Ecto neural progenitor cell (in vitro differentiated cells): ENCODE data around the gene HTR3B.
"Not testable (repeated sequence)": the region's sequence is repeated elsewhere in the genome, so short reads cannot be mapped to it uniquely, and the experiment has no call there.

Experiments used
- DNase-seq: peaks from one replicate; pipeline ENCODE4 v3.0.0-alpha.2; 2018; ENCODE audit warnings: low spot score

The HTR3B gene, protein sequence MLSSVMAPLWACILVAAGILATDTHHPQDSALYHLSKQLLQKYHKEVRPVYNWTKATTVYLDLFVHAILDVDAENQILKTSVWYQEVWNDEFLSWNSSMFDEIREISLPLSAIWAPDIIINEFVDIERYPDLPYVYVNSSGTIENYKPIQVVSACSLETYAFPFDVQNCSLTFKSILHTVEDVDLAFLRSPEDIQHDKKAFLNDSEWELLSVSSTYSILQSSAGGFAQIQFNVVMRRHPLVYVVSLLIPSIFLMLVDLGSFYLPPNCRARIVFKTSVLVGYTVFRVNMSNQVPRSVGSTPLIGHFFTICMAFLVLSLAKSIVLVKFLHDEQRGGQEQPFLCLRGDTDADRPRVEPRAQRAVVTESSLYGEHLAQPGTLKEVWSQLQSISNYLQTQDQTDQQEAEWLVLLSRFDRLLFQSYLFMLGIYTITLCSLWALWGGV

DNA sequence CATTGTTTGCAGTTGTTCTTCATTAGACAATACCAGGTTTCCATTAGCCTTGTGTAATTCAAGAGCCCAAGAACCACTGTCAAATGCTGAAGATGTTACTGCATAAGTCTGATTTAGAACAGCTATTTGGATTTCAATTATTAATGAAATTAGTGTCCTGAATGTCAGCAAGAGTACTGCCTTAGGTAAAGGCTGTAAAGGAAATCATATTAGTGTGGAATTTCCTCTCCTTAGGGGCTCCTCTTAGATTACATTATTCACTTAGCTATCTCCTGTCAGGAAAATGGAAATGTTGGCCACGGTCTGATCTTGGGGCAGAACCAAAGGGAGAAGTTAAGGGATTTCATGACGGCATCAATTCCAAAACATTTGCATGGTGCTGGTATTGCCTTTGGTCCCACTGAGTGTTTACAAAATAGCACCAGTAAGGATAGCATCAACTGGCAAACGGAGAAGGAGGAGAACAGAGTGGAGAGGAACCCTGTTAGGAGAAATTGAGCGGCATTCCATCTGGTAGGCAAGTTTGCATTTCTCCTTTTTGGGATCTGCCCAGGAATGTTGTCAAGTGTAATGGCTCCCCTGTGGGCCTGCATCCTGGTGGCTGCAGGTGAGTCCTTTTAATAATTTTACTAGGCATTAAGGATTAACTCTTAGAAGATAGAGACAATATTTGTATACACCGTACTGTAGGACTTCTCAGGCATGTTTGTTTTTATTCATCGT, at the start of gene HTR3B:
Gene HTR3B (plus strand): TSS at position 418 of the 723 bp plus-strand sequence. CDS start 138 bp downstream, at position 556.
- no peak for DNase-seq

DNA sequence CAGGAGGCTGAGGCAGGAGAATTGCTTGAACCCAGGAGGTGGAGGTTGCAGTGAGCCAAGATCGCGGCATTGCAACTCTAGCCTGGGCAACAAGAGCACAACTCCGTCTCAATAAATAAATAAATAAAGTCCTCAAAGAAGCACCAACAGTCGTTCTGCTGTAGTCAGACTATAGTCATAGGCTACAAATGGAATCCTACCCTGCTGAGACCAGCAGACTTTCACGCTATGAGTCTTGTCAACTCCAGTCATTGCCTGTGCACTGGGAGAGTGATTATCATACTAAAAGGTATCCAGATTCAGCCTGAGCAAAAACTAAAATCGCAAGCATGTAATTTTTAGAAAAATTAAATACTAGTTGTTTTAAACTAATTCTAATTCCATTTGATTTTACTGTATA, 48.8 kb upstream of the HTR3B start:
- DNase-seq, result no peak

DNA sequence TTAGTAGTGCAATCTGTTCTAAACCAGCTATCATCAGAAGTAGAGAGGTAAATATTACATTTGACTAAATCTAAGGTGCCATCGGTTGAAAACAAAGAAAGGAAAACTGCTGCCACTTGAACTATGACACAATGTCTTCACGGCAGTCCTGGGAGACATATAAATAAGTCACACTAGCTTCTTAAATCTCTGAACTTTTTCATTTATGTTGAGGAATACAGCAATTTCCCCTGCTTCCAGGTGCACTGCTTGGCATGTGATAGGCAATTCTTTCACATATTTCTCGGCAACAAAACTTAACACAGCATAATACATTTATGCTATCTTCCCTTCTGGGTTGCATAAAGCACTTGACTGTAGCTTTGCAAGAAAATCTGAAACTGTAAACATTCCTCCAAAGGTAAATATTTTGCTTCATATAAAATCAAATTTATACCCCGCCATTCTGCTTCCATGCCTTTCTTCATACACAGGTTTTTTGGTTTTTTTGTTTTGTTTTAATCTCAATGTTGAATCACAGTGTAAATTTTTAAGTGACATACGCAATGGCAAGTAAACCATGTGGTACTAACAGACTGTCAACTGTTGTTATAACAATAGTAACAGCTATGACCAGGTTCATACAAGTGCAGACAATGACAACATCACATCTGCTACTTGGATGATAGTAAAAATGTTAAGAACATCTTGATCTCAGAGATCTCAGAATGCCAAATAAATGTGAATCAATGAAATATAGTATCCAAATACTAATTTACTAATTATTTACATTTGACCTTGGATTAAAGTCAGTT, 47.4 kb upstream of the HTR3B start:
- DNase-seq, result no peak

DNA sequence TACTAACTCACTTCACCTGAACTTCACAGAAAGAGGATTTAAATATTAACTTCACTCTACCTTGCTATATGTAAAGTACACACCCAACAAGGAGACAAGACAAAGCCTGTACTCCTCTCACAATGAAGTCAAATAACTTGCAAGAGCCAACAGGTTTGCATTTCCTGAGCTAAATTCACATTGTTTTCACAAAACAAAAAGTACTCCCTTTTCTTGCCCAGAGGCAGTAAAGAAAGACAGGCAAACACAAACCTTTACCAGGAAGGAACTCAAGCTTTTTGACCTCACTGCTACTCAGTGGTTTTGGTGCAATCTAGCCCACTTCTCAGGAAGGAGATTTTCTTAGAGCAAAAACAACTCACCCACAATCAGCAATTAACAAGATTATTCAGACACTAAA, 44.9 kb upstream of the HTR3B start:
- DNase-seq, result no peak

DNA sequence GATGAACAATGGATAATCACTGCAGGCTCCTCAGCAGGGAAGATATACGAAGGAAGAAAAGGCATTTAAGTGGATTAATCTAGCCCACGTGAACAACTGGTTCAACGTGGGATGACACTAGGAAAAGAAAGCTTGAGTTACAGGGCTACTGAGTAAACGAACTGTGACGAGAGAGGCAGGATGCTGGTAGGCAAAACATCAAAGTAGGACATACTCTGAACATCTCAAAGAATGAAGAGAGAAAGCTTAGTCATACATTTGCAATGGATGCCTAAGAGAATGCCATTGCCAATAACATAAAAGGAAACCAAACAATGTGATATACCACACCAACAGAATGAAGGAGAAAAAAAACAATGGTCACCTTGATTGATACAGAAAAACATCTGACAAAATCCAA, 42.2 kb upstream of the HTR3B start:
- DNase-seq, result no peak

DNA sequence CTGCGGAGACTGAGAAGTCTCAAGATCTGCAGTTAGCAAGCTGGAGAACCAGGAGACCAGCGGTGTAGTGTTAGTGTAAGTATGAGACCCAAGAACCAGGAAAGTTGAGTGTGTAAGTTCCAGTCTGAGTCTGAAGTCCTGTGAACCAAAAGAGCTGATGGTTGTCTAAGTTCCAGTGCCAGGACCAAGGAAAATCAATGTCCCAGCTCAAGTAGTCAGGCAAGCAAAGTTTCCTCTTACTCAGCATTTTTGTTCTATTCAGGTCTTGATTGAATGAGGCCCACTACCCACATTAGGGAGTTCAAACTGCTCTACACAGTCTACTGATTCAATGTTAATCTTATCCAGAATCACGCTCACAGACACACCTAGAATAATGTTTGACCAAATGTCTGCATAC, 40.2 kb upstream of the HTR3B start:
- DNase-seq, result no peak

DNA sequence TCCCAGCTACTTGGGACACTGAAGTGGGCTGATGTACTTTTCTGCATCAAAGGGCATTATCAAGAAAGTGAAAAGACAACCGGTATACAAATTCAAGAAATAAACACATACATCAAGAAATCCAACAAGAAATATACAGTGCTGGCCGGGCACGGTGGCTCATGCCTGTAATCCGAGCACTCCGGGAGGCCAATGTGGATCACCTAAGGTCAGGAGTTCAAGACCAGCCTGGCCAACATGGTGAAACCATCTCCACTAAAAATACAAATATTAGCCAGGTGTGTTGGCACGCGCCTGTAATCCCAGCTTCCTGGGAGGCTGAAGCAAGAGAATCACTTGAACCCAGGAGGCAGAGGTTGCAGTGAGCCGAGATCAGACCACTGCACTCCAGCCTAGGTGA, 38.7 kb upstream of the HTR3B start:
- DNase-seq, result no peak

DNA sequence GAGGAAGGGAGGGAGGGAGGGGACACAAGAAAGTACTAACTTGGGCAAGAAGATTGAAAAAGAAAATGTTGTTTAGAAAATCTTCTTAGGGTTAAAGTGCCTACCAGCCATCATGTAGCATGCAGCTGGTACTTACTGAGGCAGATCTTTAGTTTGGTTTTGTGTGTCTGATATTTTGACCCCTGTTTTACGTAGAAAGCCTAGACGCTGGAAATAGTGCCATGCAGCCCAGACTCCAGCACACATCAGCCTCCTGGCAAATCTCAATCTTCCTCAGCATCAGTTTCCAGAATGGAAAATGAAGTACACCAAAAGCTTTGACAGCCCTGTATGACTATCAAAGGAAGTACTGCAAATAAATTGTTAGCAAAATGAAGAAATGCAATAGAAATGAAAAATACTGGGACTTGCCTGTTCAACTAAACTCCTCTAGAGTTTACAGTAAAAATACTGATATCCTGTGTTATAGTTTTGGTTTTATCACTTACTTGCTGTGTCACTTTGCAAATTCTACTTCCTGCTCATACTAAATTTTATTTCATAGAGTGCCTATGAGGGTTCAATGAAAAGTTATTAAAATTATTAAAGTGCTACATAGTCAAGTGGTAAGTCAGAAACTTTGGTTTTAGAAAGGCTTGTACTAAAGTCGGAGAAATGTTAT, 36.6 kb upstream of the HTR3B start:
- DNase-seq, result no peak

DNA sequence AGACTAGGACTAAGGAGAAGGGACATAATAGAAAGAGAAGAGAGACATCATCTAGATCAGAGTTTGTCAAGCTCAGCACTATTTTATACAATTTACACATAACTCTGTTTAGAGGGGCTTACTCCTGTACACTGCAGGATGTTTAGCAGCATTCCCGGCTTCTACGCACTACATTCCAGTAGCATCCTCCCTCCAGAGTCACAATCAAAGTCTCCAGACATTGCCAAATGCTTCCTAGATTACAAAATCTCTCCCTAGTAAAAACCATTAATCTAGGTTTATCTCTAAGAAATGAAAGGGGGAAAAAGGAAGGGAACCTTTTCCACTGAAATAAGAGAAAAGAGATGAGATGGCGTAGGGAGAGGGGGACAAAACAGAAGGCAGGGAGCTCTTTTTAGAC, 33.3 kb upstream of the HTR3B start:
- no peak for DNase-seq

DNA sequence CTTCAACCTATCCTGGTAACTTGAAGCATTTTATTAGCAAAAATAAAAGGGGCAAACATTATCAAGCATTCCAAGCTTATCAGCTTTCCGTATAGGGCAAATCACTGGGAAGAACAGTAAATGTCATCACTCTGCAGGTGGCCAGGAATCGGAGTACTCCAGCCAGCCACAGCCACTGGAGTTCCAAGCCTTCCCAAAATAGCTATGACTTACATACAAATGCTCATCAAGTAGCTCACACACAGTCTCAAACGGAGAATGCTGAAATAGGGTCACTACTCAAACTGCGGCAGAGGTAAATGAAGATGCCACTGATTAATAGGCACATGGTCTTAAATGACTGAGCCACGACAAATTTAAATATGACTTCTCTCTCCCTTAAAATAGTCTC, 31.4 kb upstream of the HTR3B start:
- no peak for DNase-seq

DNA sequence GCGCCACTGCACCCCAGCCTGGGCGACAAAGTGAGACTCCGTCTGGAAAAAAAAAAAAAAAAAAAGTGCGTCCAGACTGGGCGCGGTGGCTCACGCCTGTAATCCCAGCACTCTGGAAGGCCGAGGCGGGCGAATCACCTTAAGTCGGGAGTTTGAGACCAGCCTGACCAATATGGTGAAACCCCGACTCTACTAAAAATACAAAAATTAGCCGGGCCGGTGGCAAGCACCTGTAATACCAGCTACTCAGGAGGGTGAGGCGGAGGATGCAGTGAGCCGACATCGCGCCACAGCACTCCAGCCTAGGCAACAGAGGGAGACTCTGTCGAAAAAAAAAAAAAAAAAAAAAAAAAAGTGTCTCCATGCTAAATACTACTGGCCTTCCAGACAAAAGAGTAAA, 30.5 kb upstream of the HTR3B start:
- DNase-seq, result no peak

DNA sequence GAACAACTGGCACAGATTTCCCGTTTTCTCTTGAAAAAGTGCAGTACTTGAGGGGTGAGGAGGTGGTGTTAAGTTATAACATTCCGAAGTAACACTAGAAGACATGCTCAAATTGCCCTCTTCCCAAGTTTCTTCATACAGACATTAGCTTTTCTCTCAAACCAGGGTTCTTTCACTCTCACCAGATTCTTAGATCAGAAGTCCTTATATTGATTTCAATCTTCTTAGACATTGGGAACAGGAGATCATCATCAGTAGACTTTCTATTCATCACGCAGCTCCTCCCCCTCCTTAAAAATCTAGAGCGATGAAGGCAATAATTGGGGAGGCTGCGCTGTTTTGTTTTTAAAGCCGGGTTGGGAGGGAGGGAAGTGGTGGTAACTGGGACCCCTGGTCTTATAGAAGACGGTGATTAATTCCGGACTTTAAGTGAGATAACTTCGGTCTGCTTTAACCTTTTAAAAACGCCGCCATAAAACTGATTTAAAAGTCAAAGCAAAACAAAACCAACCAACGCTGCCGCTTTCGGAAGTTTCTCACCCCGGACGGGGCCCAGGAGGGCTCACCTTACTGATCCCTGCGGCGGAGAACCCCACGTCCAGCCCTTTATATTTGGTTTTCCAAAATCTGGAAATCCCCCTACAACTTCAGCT, 29.9 kb upstream of the HTR3B start:
- DNase-seq, result no peak

DNA sequence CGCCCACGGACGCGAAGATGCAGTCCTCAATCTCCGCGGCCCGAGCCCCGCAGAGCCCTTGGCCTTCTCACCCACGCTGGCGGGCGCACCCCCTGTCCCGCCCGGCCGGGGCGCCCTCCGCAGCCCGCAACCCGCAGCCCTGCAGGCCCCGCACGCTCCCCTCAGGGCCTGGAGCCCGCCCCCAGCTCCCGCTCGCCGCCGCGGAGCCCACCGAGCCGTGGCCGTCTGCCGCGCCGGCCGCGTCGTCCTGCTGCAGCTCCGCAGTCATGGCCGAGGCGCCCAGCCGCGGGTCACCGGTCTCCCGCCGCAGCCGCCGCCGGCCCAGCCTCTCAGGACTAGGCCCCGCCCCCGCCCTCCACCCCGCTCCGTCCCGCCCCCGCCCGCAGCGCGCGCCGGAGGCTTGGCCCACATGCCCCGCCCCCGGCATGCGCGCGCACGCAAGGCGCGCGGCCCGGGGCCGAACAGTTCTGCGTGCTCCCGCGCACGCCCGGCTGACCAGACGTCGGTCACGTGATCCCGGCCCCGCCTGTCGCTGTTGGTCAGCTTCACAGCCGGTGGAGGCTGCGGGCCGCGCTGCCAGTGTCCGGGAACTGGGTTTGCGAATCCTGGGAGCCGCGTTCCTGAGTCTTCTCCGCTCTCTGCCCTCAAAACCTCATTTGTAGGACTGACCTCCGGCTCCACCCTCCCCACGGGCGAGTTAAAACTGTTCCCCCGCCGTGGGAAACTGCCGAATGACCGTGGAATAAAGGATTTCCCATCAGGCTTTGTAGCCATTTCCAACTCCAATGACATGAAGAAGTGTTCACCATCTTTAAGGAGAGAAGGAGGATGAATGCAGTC, 29.1 kb upstream of the HTR3B start, which contains the start of gene USP28:
Gene USP28 (minus strand): TSS at position 339 of the 840 bp plus-strand sequence. CDS start 71 bp downstream, at position 268.
- DNase-seq, result peak; percentile 99

DNA sequence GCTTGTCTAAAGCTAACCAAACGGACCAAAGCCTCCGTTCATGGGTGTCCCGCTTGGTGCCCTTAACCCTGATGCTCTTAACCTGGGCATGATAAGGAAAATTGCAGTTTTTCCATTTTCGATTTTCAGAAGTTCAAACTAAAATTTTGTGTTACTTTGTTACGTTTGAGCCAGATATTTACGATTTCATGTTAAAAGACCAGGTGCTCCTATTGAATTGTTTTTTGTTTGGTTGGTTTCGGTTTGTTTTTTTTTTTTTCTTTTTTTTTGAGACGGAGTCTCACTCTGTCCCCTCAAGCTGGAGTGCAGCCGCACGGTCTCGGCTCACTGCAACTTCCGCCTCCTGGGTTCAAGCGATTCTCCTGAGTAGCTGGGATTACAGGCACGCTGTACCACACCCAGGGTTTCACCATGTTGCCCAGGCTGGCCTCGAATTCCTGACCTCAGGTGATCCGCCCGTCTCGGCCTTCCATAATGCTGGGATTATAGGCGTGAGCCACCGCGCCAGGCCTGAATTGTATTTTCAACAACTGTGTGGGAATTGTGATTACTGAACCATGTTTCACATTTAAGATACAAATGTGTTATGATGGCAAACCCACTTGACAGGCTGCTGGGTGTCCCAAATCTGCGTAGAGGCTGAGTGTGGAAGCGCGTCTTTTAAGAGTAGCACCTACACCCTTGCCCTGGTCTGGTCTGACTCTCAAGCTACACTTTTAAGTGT, 28.4 kb upstream of the HTR3B start:
- DNase-seq, result no peak

DNA sequence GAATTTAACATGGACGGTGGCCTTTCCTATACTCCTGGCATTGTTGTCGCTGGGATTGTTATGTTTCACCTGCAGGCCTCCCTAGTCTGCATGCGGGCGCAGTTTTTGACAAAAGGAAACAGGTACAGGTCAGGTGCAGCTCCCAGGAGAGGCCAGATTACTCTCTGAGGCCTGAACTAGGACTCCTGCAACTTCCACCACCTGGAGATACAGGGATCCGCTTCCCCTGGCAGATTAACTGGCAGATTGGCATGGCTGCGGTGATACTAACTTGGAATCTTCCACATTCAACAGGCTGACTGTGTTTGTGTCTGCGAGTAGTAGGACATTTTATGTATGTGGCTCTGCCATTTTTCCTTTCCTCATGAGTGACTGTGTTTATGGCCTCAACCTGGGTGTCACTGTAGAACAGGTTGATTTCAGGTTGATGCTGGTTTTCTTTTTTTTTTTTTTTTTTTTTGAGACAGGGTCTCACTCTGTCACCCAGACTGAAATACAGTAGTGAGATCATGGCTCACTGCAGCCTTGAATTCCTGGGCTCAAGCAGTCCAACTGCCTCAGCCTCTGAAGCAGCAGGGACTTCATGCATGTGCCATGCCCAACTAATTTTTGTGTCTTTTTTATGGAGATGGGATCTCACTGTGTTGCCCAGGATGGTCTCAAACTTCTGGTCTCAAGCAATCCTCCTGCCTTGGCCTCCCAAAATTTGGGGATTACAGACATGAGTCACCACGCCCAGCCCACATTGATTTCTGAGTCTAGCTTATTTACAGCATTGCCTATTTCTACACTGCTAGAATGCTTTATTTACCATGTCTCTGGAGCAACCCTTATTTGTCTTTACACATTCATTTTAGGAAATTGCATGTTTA, 27.6 kb upstream of the HTR3B start:
- no peak for DNase-seq

DNA sequence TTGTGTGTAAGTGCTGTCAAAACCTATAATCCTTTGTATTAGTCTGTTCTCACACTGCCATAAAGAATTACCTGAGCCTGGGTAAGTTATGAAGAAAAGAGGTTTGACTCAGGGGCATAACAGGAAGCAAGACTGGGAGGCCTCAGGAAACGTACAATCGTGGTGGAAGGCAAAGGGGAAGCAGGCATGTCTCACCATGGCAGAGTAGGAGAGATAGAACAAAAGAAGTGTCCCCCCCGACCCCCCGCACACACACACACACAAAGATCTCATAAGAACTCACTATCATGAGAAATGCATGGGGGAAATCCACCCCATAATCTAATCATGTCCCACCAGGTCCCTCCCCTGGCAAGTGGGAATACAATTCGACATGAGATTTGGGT, 26.9 kb upstream of the HTR3B start:
- no peak for DNase-seq

DNA sequence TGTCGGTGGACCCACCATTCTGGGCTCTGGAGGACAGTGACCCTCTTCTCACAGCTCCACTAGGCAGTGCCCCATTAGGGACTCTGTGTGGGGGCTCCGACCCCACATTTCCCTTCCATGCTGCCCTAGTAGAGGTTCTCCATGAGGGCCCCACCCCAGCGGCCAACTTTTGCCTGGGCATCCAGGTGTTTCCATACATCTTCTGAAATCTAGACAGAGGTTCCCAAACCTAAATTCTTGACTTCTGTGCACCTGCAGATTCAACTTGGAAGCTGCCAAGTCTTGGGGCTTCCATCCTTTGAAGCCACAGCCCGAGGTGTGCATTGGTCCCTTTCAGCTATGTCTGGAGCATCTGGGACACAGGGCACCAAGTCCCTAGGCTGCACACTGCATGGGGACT, 25.1 kb upstream of the HTR3B start:
- DNase-seq, result not testable (repeated sequence)

DNA sequence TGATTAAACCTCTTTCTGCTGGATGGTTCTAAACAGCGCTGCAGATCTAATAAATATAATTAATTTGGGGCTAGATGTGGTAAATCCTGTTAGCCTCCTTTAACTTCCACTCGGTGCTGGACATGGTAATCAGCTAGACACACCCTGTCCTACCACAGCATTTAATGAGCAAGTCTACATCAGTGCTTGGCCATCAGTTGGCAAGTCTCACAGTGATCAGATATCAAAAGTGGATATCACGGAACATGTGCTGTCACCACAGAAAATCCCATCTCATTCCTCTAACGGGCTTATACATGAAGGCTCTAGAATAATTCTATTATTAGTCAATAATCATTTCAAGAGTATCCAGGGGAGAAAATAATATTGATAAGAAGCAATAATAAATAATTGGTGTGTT, 23.6 kb upstream of the HTR3B start:
- no peak for DNase-seq

DNA sequence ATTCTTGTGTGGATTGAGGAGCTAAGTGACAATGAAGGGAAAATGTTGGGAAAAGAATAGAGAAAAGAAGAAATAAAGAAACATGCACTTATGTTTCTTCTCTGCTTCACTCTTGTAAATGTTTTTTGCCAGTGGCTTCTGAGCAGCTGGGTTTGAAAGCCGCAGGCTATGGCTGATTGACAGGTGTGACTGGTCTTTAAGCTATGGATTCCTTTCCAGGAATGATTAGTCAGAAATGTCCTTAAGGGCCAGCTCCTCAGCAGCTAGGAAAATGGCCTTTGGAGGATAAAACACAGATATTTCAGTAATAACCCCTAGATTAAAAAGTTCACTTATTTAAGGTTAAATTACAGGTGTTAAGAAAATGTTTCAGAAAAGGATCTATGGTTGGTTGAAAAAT, 22.7 kb upstream of the HTR3B start:
- no peak for DNase-seq
